Liver (tissue), 9 donors: ENCODE measurements around the gene MSMO1. TPM values are rescaled to one million over a fixed set of nuclear protein-coding genes. Genes with fewer than 3 reads are reported as not detected.
A peak's percentile ranks its signal among the peaks of the same experiment; 100 is the strongest.

ENCODE experiments used
- DNase-seq: peaks from one replicate; pipeline ENCODE4 v3.0.0-alpha.2; 2017; ENCODE audit warnings: low spot score
- H3K27ac ChIP-seq, 2 donors: one replicate each; pipeline ENCODE4 v1.7.0; 2013; ENCODE audit warnings: inconsistent platforms in 2 of 2, low read length in 2 of 2, control low read depth in 1 of 2, low read depth in 1 of 2, mild to moderate bottlenecking in 1 of 2
- H3K27me3 ChIP-seq, 4 donors: one replicate each; pipeline versions ENCODE4 v1.6.1 to v1.7.0; 2013; ENCODE audit warnings: low read length in 3 of 4, inconsistent platforms in 1 of 4, mild to moderate bottlenecking in 1 of 4, moderate library complexity in 1 of 4; ENCODE audit not compliant: control insufficient read depth in 4 of 4, insufficient read depth in 4 of 4
- H3K36me3 ChIP-seq, 4 donors: one replicate each; pipeline versions ENCODE4 v1.6.1 to v1.7.0; 2013; ENCODE audit warnings: low read length in 3 of 4, mild to moderate bottlenecking in 3 of 4, low read depth in 1 of 4, moderate library complexity in 1 of 4; ENCODE audit not compliant: control insufficient read depth in 4 of 4, insufficient read depth in 3 of 4
- H3K4me1 ChIP-seq, 4 donors: one replicate each; pipeline versions ENCODE4 v1.6.1 to v1.7.0; 2013; ENCODE audit warnings: low read length in 3 of 4, mild to moderate bottlenecking in 3 of 4, moderate library complexity in 1 of 4; ENCODE audit not compliant: control insufficient read depth in 4 of 4, insufficient read depth in 4 of 4
- H3K4me3 ChIP-seq, 3 donors: one replicate each; pipeline versions ENCODE4 v1.6.1 to v1.7.0; 2013; ENCODE audit warnings: low read length in 3 of 3, control low read depth in 1 of 3, low read depth in 1 of 3, mild to moderate bottlenecking in 1 of 3
- H3K9ac ChIP-seq, 2 donors: one replicate each; pipeline ENCODE4 v1.7.0; 2013; ENCODE audit warnings: low read length in 2 of 2, mild to moderate bottlenecking in 2 of 2, moderate library complexity in 2 of 2, control low read depth in 1 of 2, low read depth in 1 of 2
- H3K9me3 ChIP-seq, 4 donors: one replicate each; pipeline versions ENCODE4 v1.6.1 to v1.7.0; 2013; ENCODE audit warnings: low read length in 3 of 4; ENCODE audit not compliant: control insufficient read depth in 4 of 4
- ATF3 ChIP-seq: IDR thresholded peaks from 2 replicates; pipeline ENCODE4 v1.6.1; 2016; ENCODE audit warnings: antibody characterized with exemption
- CTCF ChIP-seq: fragments of 150-350 bp; IDR thresholded peaks from 2 replicates; pipeline ENCODE4 v1.5.1; 2017; ENCODE audit warnings: improper control_type of control experiment, low read depth, low read length; ENCODE audit not compliant: missing input control
- EGR1 ChIP-seq, 2 donors: IDR thresholded peaks; 2 replicates each; pipeline ENCODE4 v1.6.1; 2016 to 2018; ENCODE audit warnings: antibody characterized with exemption in 2 of 2, low read depth in 2 of 2
- FOXA1 ChIP-seq: IDR thresholded peaks from 2 replicates; pipeline ENCODE4 v1.6.1; 2016; ENCODE audit warnings: antibody characterized with exemption
- GABPA ChIP-seq, 2 donors: IDR thresholded peaks in 1 of 2; conservative IDR thresholded peaks in 1 of 2; 2 replicates each; pipeline ENCODE4 v1.6.1; 2016; ENCODE audit warnings: antibody characterized with exemption in 2 of 2, mild to moderate bottlenecking in 1 of 2, moderate library complexity in 1 of 2
- HNF4A ChIP-seq, 2 donors: conservative IDR thresholded peaks; 2 replicates each; pipeline ENCODE4 v1.6.1; 2016; ENCODE audit warnings: antibody characterized with exemption in 2 of 2, mild to moderate bottlenecking in 2 of 2
- JUND ChIP-seq, 2 donors: IDR thresholded peaks; 2 replicates each; pipeline ENCODE4 v1.6.1; 2016; ENCODE audit warnings: antibody characterized with exemption in 2 of 2
- MAX ChIP-seq: IDR thresholded peaks from 2 replicates; pipeline ENCODE4 v1.6.1; 2016; ENCODE audit warnings: antibody characterized with exemption
- NR2F2 ChIP-seq: IDR thresholded peaks from 2 replicates; pipeline ENCODE4 v1.6.1; 2016; ENCODE audit warnings: antibody characterized with exemption
- RAD21 ChIP-seq, 2 donors: IDR thresholded peaks; 2 replicates each; pipeline ENCODE4 v1.6.1; 2016; ENCODE audit warnings: antibody characterized with exemption in 2 of 2, mild to moderate bottlenecking in 2 of 2
- RXRA ChIP-seq, 2 donors: IDR thresholded peaks; 2 replicates each; pipeline ENCODE4 v1.6.1; 2017 to 2018; ENCODE audit warnings: antibody characterized with exemption in 2 of 2, mild to moderate bottlenecking in 1 of 2
- SP1 ChIP-seq: IDR thresholded peaks from 2 replicates; pipeline ENCODE4 v1.6.1; 2018; ENCODE audit warnings: antibody characterized with exemption, mild to moderate bottlenecking
- YY1 ChIP-seq: IDR thresholded peaks from 2 replicates; pipeline ENCODE4 v1.6.1; 2016; ENCODE audit warnings: antibody characterized with exemption, mild to moderate bottlenecking
- ZBTB33 ChIP-seq: IDR thresholded peaks from 2 replicates; pipeline ENCODE4 v1.6.1; 2016; ENCODE audit warnings: antibody characterized with exemption
- WGBS: extraction: QIAGEN DNeasy Blood & Tissue Kit; methylation state at CpG from one replicate; pipeline ENCODE4 v1.1.7; 2013; 5-methylcytosine and 5-hydroxymethylcytosine counted together
- polyA plus RNA-seq, 2 donors: library from polyadenylated mRNA; stranded (reverse) in 1 of 2; unstranded in 1 of 2; fragments of 200-250 nt in 1 of 2; fragments of >200 nt in 1 of 2; fragmentation: Nextera tagmentation in 1 of 2; extraction: Ambion mirVana in 1 of 2; gene quantifications; one replicate each; pipeline versions ENCODE4 v1.2.1 to v1.2.3, GENCODE V29; 2013 to 2015
- total RNA-seq, 2 donors: library from RNA; depleted of rRNA; stranded (reverse); fragments of >200 nt; gene quantifications; one replicate each; pipeline ENCODE4 v1.2.3, GENCODE V29; 2014
- donor health status: healthy.
- donor health status: healthy.
- donor health status: healthy.
- donor health status: healthy.
- donor health status: healthy.

MSMO1 gene
- total and polyA plus RNA-seq, 4 donors: 153 to 721 (median 326) TPM

- Histone ChIP-seq H3K9ac (peak overlapping the region; percentile 38 to 56), H3K27ac (peak overlapping the region; percentile 63 to 97), H3K27me3 (no peaks in the 10 kb centered on the region), H3K9me3 (no peaks in the 10 kb centered on the region), H3K4me1 (peaks cover 2 to 60% (median 33%) of the 10 kb centered on the region in 4 donors), H3K36me3 (peaks cover 0 to 9% (median 5%) of the 10 kb centered on the region in 4 donors), H3K4me3 (peak overlapping the region; percentile 67 to 95 (median 93))
- TF ChIP-seq HNF4A (conservative IDR thresholded peaks at IDR 0.05): peak in 1 of 2 donors; percentile 17
- no peak for TF ChIP-seq SP1
- no peak for TF ChIP-seq ATF3
- TF ChIP-seq YY1: no peak
- 50% methylated on average over 2 of the region's 2 CpGs for WGBS
- DNase-seq: no peak
Observed at GRCh38 chr4:165330071-165330470, 2.6 kb downstream of the MSMO1 start.

GRCh38 chr4:165330666-165331065, 3.2 kb downstream of the MSMO1 start:
- no peaks in the 10 kb centered on the region for H3K9me3 ChIP-seq
- 40% methylated on average over 5 of the region's 5 CpGs for WGBS
- DNase-seq: no peak
- TF ChIP-seq RXRA (IDR thresholded peaks at IDR 0.05) (peak in 1 of 2 donors; percentile 3), EGR1 (IDR thresholded peaks at IDR 0.05; ENCODE audit: low read depth in 2 of 2) (no peak), GABPA (IDR thresholded peaks at IDR 0.05 in 1 of 2, conservative IDR thresholded peaks at IDR 0.05 in 1 of 2) (no peak), HNF4A (conservative IDR thresholded peaks at IDR 0.05) (no peak), CTCF (no peak), JUND (IDR thresholded peaks at IDR 0.05) (no peak), YY1 (no peak)
- H3K4me1 ChIP-seq: peaks cover 0 to 60% (median 35%) of the 10 kb centered on the region in 4 donors
- peak overlapping the region; percentile 67 to 95 (median 93) for H3K4me3 ChIP-seq
- H3K9ac ChIP-seq: peak overlapping the region in 1 of 2 donors; percentile 33
- no peaks in the 10 kb centered on the region for H3K27me3 ChIP-seq
- H3K36me3 ChIP-seq: peaks cover 0 to 15% (median 8%) of the 10 kb centered on the region in 4 donors
- H3K27ac ChIP-seq: peak overlapping the region; percentile 63 to 97

- no peaks in the 10 kb centered on the region for H3K9me3 ChIP-seq
- no peak for TF ChIP-seq HNF4A (conservative IDR thresholded peaks at IDR 0.05)
- no peak for TF ChIP-seq CTCF
- TF ChIP-seq RAD21 (IDR thresholded peaks at IDR 0.05): no peak
- TF ChIP-seq JUND (IDR thresholded peaks at IDR 0.05): no peak
- no peak for TF ChIP-seq ATF3
- TF ChIP-seq FOXA1: no peak
- no peak for TF ChIP-seq ZBTB33
- no peak for TF ChIP-seq RXRA (IDR thresholded peaks at IDR 0.05)
- TF ChIP-seq EGR1 (IDR thresholded peaks at IDR 0.05; ENCODE audit: low read depth in 2 of 2): no peak
- no peak for TF ChIP-seq NR2F2
- no peak for TF ChIP-seq MAX
- no peak for TF ChIP-seq SP1
- DNase-seq: no peak
- H3K4me3 ChIP-seq: peak overlapping the region; percentile 45 to 95 (median 67)
- H3K27me3 ChIP-seq: no peaks in the 10 kb centered on the region
- peak overlapping the region; percentile 14 to 33 for H3K9ac ChIP-seq
- H3K4me1 ChIP-seq: peaks cover 0 to 59% (median 36%) of the 10 kb centered on the region in 4 donors
- H3K36me3 ChIP-seq: peaks cover 0 to 20% (median 8%) of the 10 kb centered on the region in 4 donors
- 35% methylated on average over 1 of the region's 1 CpG for WGBS
- H3K27ac ChIP-seq: peak overlapping the region in 1 of 2 donors; percentile 63
Observed at GRCh38 chr4:165331359-165331758, 3.9 kb downstream of the MSMO1 start.
